ENCODE data around the gene UNKL.

UNKL gene

DNA sequence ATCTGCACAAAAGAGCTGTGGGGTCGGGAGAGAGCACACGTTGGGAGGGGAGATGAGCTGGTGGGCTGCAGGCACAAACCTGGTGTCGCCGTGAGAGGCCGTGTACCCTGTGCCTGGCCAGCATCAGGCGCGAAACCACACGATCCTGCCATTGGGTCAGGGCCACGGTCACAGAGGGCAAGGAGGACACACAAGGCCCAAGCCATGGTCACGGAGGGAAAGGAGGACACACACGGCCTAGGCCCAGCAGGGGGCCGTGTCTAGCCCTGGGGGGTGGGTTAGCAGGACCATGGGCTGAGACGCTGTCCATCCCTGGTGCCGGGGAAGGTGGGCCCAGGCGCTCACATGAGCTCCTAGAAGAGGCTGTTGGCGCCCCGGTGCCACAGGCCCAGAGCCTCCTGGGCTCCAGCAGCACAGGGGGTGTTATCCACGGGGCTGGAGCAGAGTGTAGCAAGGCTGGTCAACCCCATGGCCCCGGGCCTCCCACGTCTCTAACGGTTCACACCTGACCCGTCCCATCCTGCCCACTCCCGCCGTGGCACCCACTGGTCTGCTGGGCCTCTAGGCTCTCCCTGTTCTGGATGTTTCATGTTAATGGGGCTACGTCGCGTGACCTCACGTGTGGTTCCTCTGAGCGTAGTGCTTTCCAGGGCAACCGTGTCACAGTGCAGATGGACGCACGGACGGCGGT, 37.3 kb upstream of the UNKL start:
- Mint-ChIP-seq H3K4me3 (no peak overlapping the region), H3K27ac (peak overlapping the region in 1 of 2 donors; percentile 69), H3K36me3 (ENCODE audit: insufficient read depth) (peaks cover 32% of the 10 kb centered on the region), H3K9me3 (no peaks in the 10 kb centered on the region), H3K4me1 (ENCODE audit: low read depth in 2 of 2) (peaks cover 2 to 3% of the 10 kb centered on the region in 2 donors), H3K27me3 (no peaks in the 10 kb centered on the region)
- no peak for ATAC-seq (replicated peaks)
- no peak for DNase-seq

DNA sequence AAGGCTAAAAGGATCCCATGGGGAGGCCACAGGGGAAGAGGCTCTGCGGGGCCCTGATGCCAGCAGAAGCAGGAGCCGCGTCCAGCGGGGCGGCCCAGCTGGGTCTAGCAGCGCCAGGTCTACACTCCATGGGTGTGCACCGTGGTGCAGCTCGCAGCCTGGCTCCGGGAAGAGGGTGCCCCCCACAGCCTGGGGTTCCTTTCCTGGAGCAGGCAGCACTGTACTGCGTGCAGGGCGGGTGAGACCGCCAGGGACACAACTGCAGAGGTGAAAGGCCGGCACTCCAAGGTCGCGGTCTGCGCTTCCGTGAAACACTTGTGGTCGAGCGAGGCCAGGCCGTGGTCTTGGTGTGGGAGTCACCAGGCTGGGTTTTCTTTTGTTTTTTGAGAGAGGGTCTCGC, 36.3 kb upstream of the UNKL start:
- H3K4me1 Mint-ChIP-seq (ENCODE audit: low read depth in 2 of 2): peaks cover 2 to 3% of the 10 kb centered on the region in 2 donors
- H3K9me3 Mint-ChIP-seq: no peaks in the 10 kb centered on the region
- H3K4me3 Mint-ChIP-seq: no peak overlapping the region
- no peak for ATAC-seq (replicated peaks)
- DNase-seq: no peak
- no peak overlapping the region for H3K27ac Mint-ChIP-seq
- H3K27me3 Mint-ChIP-seq: no peaks in the 10 kb centered on the region
- peaks cover 27% of the 10 kb centered on the region for H3K36me3 Mint-ChIP-seq (ENCODE audit: insufficient read depth)

DNA sequence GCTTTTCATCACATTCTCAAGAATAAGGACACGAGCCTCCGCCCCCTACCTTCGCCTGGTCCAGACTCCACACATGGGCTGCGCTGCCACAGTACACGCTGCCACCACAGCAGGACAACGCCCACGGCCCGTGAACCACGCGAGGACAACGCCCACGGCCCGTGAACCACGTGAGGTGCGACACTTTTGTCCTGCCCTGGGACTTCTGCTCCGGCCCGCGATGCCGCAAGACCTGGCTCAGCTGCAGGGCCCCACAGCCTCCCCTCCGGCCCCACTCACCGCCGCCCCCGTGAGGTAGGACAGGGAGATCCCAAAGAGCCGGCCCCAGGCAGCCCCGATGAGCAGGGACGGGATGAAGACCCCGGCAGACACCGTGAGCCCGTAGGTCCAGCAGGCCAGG, 35.7 kb upstream of the UNKL start:
- DNase-seq: no peak
- Mint-ChIP-seq H3K27ac (peak overlapping the region in 1 of 2 donors; percentile 25), H3K4me1 (ENCODE audit: low read depth in 2 of 2) (peaks cover 2 to 3% of the 10 kb centered on the region in 2 donors), H3K9me3 (no peaks in the 10 kb centered on the region), H3K36me3 (ENCODE audit: insufficient read depth) (peaks cover 27% of the 10 kb centered on the region), H3K27me3 (no peaks in the 10 kb centered on the region), H3K4me3 (no peak overlapping the region)
- ATAC-seq (replicated peaks): no peak

DNA sequence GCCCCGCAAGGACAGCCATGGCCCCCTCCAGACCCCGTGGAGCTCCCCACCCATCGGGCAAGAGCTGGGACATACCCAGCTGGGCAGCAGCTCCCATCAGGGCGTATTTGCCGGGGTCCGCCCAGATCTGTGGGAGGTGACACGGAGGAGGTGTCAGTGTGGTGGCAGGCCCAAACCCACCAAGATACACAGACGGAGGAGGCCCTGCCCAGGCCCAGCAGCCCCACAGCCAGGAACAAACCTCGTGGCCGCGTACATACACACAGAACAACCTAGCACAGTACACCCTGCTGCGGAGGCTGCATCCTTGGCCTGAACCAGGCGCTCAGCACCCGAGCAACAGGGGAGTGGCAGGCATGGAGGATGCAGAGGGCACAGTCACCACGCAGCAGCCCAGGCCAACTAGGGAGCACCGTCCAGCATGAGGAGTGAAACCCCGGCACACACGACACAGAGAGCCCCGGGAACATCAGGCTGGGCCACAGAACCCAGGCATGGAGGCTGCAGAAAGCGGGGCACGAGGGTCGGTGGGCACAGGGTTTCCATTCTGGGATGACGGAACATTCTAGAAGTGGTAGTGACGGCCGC, 34.8 kb upstream of the UNKL start:
- Mint-ChIP-seq H3K4me3 (no peak overlapping the region), H3K4me1 (ENCODE audit: low read depth in 2 of 2) (peaks cover 3% of the 10 kb centered on the region in 2 donors), H3K36me3 (ENCODE audit: insufficient read depth) (peaks cover 27% of the 10 kb centered on the region), H3K27ac (peak overlapping the region in 1 of 2 donors; percentile 25), H3K27me3 (no peaks in the 10 kb centered on the region), H3K9me3 (no peaks in the 10 kb centered on the region)
- ATAC-seq (replicated peaks) (no peak), DNase-seq (no peak)

DNA sequence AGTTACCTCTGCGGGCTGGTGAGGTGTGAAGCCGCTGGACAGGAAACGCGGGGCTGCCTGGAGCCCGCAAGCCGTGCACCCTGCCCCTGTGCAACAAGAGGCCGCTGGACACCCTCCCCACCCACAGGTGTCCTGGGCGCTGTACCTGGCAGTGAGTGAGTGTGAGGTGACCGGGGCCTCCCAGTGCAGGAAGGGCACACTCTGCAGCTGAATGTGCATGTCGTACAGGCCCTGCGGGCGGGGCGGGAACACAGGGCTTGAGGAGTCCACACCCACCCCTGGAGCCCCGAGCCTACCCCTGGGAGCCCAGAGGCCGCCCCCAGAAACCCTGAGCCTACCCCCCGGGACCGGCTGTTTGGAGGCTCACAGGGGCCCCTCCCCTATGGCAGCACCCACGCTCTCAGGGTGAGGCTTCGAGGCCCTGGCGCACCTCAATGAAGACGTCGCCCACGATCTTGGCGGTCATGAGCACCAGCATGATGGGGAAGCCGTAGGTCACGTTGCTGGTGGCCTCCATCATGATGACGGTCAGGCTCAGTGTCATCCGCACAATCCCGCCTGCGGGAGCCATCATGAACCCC, 34.1 kb upstream of the UNKL start:
- no peak overlapping the region for H3K4me3 Mint-ChIP-seq

DNA sequence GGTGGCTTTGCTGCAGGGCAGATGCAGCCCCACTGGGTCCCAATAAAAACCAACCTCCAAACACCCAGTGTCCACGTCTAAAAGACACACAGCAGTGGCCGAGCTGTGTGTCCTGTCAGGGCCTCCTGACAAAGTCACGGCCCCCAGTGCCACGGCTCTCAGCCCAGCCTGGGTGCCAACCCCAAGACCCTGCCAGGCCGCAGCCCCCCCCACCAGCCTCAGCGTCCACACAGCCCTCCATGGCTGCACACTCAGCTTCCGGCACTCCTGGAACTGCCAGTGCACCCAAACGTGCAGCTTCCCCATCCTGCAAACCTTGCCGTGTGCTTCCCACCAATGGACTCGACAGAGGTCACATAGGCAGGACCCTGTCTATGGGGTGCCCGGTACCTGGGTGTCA, 33.5 kb upstream of the UNKL start:
- H3K36me3 Mint-ChIP-seq (ENCODE audit: insufficient read depth): peaks cover 18% of the 10 kb centered on the region
- H3K9me3 Mint-ChIP-seq: no peaks in the 10 kb centered on the region
- peaks cover 3% of the 10 kb centered on the region in 2 donors for H3K4me1 Mint-ChIP-seq (ENCODE audit: low read depth in 2 of 2)
- no peak overlapping the region for H3K4me3 Mint-ChIP-seq
- no peaks in the 10 kb centered on the region for H3K27me3 Mint-ChIP-seq
- ATAC-seq (replicated peaks) (no peak), DNase-seq (no peak)
- H3K27ac Mint-ChIP-seq: no peak overlapping the region

More for the DNA sequence above, 34.1 kb upstream of the UNKL start:
- ATAC-seq (replicated peaks) (no peak), DNase-seq (no peak)
- Mint-ChIP-seq H3K27ac (peak overlapping the region in 1 of 2 donors; percentile 28), H3K9me3 (no peaks in the 10 kb centered on the region), H3K36me3 (ENCODE audit: insufficient read depth) (peaks cover 23% of the 10 kb centered on the region), H3K27me3 (no peaks in the 10 kb centered on the region), H3K4me1 (ENCODE audit: low read depth in 2 of 2) (peaks cover 3% of the 10 kb centered on the region in 2 donors)

DNA sequence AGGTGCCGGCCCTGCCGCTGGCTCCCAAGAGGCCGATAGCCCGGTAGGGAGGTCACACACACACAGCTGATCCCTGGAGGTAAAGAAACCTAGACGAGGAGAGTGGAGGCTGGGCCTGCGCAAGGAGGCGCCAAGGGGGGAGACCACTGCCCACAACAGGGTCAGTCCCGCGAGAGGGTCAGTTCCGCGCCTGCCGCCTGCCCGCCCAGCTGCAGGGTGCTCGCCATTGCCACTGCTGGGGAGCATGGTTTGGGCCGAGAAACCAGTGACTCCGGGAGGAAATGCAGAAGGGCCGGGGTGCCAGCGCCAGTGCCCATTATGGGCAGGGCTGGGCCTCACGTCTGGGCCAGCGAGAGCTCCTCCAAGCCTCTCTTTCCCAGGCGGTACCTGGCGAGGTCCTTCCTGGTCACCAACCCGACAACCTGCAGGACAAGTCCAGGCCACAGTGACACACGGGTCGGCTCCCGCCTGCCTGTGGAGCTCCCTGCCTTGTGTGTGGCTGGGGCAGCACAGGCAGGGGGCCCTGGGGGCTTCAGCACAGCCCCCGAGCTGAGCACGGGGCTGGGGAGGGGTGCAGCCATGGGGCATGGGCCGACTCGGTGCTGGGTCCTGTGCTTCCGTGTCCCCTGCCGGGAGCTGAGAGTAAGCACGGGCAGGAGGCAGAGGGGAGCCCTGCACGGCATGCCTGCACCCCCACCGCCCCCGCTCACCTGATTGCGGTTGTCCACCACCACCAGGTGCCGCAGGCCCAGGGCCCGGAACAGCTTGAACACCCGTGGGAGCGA, 32.0 kb upstream of the UNKL start:
- Mint-ChIP-seq H3K27ac (no peak overlapping the region), H3K27me3 (no peaks in the 10 kb centered on the region), H3K4me1 (ENCODE audit: low read depth in 2 of 2) (peaks cover 2 to 3% of the 10 kb centered on the region in 2 donors), H3K4me3 (no peak overlapping the region), H3K36me3 (ENCODE audit: insufficient read depth) (peaks cover 12% of the 10 kb centered on the region), H3K9me3 (no peaks in the 10 kb centered on the region)
- ATAC-seq (replicated peaks): no peak
- DNase-seq: no peak

DNA sequence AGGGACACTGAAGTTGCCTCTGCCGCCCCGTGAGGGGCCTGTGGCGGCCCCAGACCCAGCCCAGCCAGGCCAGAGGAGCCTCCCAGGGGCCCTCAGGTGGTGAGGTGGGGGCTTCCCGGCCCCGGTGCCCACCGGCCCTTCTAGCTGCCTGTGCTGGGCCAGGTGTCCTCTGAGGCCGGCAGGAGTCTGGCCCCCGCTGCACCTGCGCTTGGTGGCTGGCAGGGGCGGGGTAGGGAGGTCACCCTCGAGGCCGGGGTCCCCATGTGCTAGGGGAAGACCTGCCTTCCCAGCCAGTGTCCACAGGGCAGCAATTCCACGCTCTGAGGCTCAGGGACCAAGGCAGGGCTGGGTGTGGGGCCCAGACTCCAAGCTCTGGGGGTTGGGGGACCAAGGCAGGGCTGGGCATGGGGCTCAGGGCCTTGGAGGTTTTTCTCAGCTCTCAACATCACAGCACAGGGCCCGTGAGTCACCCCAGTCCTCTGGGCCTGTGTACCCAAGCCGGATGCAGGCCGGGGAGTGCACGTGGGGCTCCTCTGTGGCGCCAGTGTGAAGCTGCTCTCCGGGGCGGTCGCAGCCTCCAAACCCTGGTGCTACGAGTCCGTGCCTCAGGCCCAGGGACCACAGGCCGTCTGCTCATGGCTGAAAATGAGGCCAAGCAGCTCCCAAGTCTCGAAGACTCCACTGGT, 31.2 kb upstream of the UNKL start:
- Mint-ChIP-seq H3K27me3 (no peaks in the 10 kb centered on the region), H3K36me3 (ENCODE audit: insufficient read depth) (peaks cover 9% of the 10 kb centered on the region), H3K27ac (no peak overlapping the region), H3K4me3 (no peak overlapping the region), H3K4me1 (ENCODE audit: low read depth in 2 of 2) (peaks cover 0 to 3% of the 10 kb centered on the region in 2 donors), H3K9me3 (no peaks in the 10 kb centered on the region)
- DNase-seq (no peak), ATAC-seq (replicated peaks) (no peak)

DNA sequence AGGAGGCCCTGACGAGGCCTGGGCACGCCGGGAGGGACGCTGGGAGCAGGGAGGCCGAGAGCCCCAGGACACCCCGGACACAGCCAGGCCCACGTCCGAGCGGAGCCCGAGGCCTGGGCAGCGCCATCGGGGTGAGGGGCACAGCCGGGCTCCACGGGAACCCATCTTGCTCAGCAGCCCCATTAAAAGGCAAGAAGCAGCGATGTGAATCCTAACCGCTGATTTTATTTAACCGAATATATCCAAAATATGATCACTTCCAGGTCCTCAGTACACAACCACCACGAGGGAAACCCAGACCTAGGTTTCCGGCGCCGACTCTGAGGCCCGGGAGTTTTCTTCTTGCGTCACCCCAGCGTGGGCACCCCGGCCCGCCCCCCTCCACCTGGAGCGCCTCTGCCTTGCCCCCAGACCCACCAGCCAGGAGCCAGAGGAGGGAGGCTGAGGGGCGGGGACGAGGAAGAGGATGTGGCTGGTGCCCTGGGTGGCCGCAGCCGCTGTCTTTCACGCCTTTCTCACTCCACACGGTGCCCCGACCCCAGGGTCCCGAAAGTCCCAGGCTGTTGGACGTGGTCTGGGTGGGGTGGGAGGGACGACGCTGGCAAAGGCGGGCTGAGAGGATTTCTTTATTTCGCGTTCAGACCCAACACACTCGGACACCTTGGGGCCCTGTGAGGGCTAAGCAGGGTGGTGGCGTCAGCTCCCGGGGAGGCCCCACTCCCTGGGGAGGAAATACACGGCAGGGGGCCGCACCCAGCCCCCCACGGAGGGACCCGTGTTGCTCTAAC, 30.4 kb upstream of the UNKL start:
- no peak overlapping the region for H3K4me3 Mint-ChIP-seq
- no peak for DNase-seq
- no peaks in the 10 kb centered on the region for H3K27me3 Mint-ChIP-seq
- H3K9me3 Mint-ChIP-seq: no peaks in the 10 kb centered on the region
- peaks cover 2 to 3% of the 10 kb centered on the region in 2 donors for H3K4me1 Mint-ChIP-seq (ENCODE audit: low read depth in 2 of 2)
- ATAC-seq (replicated peaks): no peak
- no peak overlapping the region for H3K27ac Mint-ChIP-seq
- H3K36me3 Mint-ChIP-seq (ENCODE audit: insufficient read depth): peaks cover 6% of the 10 kb centered on the region

DNA sequence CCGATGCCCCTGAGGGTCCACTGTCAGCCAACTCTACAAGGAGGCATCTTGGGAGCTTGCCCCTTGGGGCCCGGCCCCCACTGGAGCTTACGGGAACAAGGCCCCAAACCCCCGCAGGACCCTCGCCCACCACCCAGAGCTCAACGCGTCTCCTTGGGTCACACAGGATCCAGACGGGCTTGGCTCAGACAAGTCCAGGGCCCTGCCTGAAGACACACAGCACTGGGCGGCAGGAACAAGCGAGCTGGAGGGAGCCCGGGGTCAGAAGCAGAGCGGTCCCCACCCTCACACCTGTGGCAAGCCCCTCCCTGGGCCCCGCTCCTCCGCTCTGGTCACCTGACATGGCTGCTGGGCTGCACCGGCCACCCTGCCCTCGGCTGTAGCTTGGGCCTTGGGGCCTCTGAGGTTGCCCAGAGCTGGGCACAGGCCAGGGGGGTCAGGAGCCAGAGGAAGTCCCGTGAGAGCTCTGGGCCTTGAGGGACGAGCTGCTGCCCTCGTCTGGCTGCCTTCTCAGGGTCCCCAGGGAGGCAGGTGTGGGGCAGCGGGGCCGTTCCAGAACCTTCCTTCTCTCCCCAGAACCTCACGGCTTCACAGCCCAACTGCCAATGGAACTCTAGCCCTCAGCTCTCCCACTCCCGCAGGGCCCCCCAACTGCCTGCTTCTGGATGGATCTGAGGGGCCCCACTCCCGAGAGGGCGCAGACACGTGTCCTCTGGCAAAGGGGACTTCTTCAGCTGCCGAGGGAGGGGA, 29.7 kb upstream of the UNKL start, which contains the start of gene CCDC154:
CCDC154 (minus strand) TSS at position 577 of the 750 bp plus-strand sequence; CDS start at position 343, 234 bp downstream.
- Mint-ChIP-seq H3K4me1 (ENCODE audit: low read depth in 2 of 2) (peaks cover 2 to 3% of the 10 kb centered on the region in 2 donors), H3K27ac (no peak within 1 kb of the TSS), H3K27me3 (no peaks in the 10 kb centered on the region), H3K9me3 (no peaks in the 10 kb centered on the region), H3K36me3 (ENCODE audit: insufficient read depth) (peaks cover 2% of the 10 kb centered on the region), H3K4me3 (no peak within 1 kb of the TSS)
- no peak for ATAC-seq (replicated peaks)
- no peak for DNase-seq

DNA sequence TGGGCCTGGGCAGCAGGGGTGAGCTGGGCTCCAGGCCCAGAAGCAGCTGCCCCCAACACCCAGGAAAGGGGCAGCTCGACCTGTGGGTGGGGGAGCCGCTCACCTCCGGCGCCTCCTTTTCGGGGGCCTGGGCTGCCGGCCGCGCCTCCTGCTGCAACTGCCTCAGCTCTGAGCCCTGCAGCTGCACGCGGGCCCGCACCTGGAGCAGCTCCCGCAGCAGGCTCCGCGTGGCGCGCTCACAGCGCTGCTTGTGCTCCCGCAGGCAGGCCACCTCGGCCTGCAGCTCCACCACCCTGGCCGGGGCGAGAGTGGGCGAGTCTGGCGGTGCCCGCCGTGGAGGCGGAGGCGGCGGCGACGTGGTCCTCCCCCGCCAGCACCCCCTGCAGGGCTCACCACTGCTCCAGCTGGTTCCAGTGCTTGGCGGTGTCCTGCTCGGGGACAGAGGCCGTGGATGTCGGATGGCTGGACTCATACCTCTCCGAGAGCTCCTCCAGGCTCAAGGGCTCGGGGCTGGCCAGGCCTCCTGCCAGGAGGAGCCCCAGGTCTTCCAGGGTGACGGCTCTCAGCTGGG, 29.0 kb upstream of the UNKL start:
- Mint-ChIP-seq H3K4me3 (no peak overlapping the region), H3K27me3 (no peaks in the 10 kb centered on the region), H3K4me1 (ENCODE audit: low read depth in 2 of 2) (peaks cover 2 to 3% of the 10 kb centered on the region in 2 donors), H3K27ac (no peak overlapping the region), H3K36me3 (ENCODE audit: insufficient read depth) (peaks cover 2% of the 10 kb centered on the region), H3K9me3 (no peaks in the 10 kb centered on the region)
- no peak for ATAC-seq (replicated peaks)
- DNase-seq: no peak

DNA sequence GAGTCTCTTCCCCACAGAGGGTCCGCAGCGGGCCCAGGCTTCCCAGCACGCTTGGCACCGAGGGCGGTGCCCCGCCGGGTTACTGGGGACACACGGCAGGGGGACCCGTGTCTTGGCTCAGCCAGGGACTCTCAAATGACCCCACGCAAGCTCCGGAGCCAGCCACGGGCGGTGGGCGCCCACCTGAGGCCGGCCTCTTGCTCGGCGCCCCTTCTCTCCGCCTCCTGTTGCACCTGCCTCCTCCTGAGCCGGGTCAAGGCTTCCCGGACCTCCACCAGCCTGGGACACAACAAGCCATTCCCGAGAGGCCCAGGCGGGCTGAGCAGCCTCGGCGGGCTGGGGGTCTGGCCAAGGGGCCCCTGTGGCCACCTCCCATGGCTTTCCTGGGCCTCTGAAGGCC, 28.2 kb upstream of the UNKL start:
- ATAC-seq (replicated peaks): no peak
- H3K9me3 Mint-ChIP-seq: no peaks in the 10 kb centered on the region
- H3K4me1 Mint-ChIP-seq (ENCODE audit: low read depth in 2 of 2): peaks cover 2 to 3% of the 10 kb centered on the region in 2 donors
- H3K27me3 Mint-ChIP-seq: no peaks in the 10 kb centered on the region
- H3K27ac Mint-ChIP-seq: no peak overlapping the region
- H3K4me3 Mint-ChIP-seq: no peak overlapping the region
- no peak for DNase-seq
- peaks cover 2% of the 10 kb centered on the region for H3K36me3 Mint-ChIP-seq (ENCODE audit: insufficient read depth)

Measured in effector memory CD8-positive, alpha-beta T cell (primary cell).